DOHH2 (cell line): ENCODE measurements around the gene PPEF2.

Experiments
- EZH2phosphoT487 ChIP-seq: fragments of 200-600 bp; sonication (generic); IDR thresholded peaks from 2 replicates; pipeline ENCODE4 v1.6.1; 2017; ENCODE audit warnings: borderline replicate concordance, mild to moderate bottlenecking, antibody characterized with exemption, low read length, moderate library complexity, mixed read lengths
- TF ChIP-seq, protein P1 (sequence below): fragments of 200-600 bp; sonication (generic); IDR thresholded peaks from one replicate; pipeline ENCODE4 v1.5.1; 2014; ENCODE audit warnings: antibody characterized with exemption, mild to moderate bottlenecking, low read depth, low read length; ENCODE audit not compliant: poor library complexity, severe bottlenecking

- TF ChIP-seq EZH2phosphoT487, result no peak
- TF ChIP-seq, protein P1, sequence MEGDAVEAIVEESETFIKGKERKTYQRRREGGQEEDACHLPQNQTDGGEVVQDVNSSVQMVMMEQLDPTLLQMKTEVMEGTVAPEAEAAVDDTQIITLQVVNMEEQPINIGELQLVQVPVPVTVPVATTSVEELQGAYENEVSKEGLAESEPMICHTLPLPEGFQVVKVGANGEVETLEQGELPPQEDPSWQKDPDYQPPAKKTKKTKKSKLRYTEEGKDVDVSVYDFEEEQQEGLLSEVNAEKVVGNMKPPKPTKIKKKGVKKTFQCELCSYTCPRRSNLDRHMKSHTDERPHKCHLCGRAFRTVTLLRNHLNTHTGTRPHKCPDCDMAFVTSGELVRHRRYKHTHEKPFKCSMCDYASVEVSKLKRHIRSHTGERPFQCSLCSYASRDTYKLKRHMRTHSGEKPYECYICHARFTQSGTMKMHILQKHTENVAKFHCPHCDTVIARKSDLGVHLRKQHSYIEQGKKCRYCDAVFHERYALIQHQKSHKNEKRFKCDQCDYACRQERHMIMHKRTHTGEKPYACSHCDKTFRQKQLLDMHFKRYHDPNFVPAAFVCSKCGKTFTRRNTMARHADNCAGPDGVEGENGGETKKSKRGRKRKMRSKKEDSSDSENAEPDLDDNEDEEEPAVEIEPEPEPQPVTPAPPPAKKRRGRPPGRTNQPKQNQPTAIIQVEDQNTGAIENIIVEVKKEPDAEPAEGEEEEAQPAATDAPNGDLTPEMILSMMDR, result no peak
Measured at GRCh38 chr4:75948822-75949444, 46.7 kb upstream of the PPEF2 start.
